Measurements from ENCODE around the gene MEST. TPM values are rescaled to one million over a fixed set of nuclear protein-coding genes. Genes with fewer than 3 reads are reported as not detected.

MEST gene
- total and polyA plus RNA-seq, 10 of the 15 experiments (the other 5 are each of a cell fraction or from before 2014, with no cell fraction given), result 1.0 to 18.2 (median 8.2) TPM

GRCh38 chr7:130505753-130506152 lies 13.9 kb downstream of the MEST start (continued):
- no peak for TF ChIP-seq E4F1 (IDR thresholded peaks at IDR 0.05; ENCODE audit: borderline replicate concordance, partially characterized antibody)
- no peak for TF ChIP-seq PAX8 (IDR thresholded peaks at IDR 0.05)
- TF ChIP-seq NFXL1 (IDR thresholded peaks at IDR 0.05; ENCODE audit: borderline replicate concordance), result no peak
- no peak for TF ChIP-seq TCF7 (IDR thresholded peaks at IDR 0.05; ENCODE audit: borderline replicate concordance)
- no peak for TF ChIP-seq CBX3 (IDR thresholded peaks at IDR 0.05; ENCODE audit: borderline replicate concordance, low read depth)
- no peak for TF ChIP-seq BMI1 (IDR thresholded peaks at IDR 0.05; ENCODE audit: borderline replicate concordance)
- no peak for TF ChIP-seq GATAD2B (conservative IDR thresholded peaks at IDR 0.05; ENCODE audit: low read depth)
- no peak for TF ChIP-seq SUZ12 (IDR thresholded peaks at IDR 0.05; ENCODE audit: unreplicated experiment)
- TF ChIP-seq JUNB (IDR thresholded peaks at IDR 0.05), result no peak

GRCh38 chr7:130506358-130506757 lies 14.5 kb downstream of the MEST start:
- no peak overlapping the region for H3K4me2 ChIP-seq (ENCODE audit: control insufficient read depth, insufficient read depth)
- BruUV-seq (replicated peaks), result no TSS peak
- no peak overlapping the region for H3K9ac ChIP-seq (ENCODE audit: control insufficient read depth, insufficient read depth, low read length)
- POLR2A ChIA-PET, result no interaction called here
- SMC1A ChIA-PET (ENCODE audit: uncharacterized antibody, unreplicated experiment), result no interaction called here
- no peaks in the 10 kb centered on the region for H3K27me3 ChIP-seq (replicated peaks in 1 of 2; ENCODE audit: control insufficient read depth in 2 of 2, insufficient read depth in 2 of 2, low read length in 1 of 2)
- H3K4me3 ChIP-seq, result no peak overlapping the region
- no peak overlapping the region for H2AFZ ChIP-seq (ENCODE audit: control insufficient read depth, low read depth, low read length)
- no peaks in the 10 kb centered on the region for H3K4me1 ChIP-seq (ENCODE audit: control insufficient read depth, insufficient read depth, low read length)
- in situ Hi-C loops (cut with MboI), result no loop called here
- no peaks in the 10 kb centered on the region for H3K9me3 ChIP-seq (replicated peaks; ENCODE audit: control insufficient read depth, insufficient read depth, low read length)
- H3K27ac ChIP-seq (ENCODE audit: control insufficient read depth, insufficient read depth), result no peak overlapping the region
- CTCF ChIA-PET, result interaction anchor here (1.1 kb wide), 1 partner anchor 252 kb away, joined by 4 read pairs; no protein-coding TSS in a partner anchor
- H4K20me1 ChIP-seq (ENCODE audit: control insufficient read depth, insufficient read depth), result no peaks in the 10 kb centered on the region
- H3K36me3 ChIP-seq (ENCODE audit: control insufficient read depth in 2 of 2, insufficient read depth in 2 of 2, low read length in 1 of 2), result no peaks in the 10 kb centered on the region
- FAIRE-seq (no peak), ATAC-seq (no peak), DNase-seq (ENCODE audit: low read depth, low spot score) (no peak)
- no peak for TF ChIP-seq BCLAF1 (IDR thresholded peaks at IDR 0.05)
- no peak for TF ChIP-seq ELK1 (IDR thresholded peaks at IDR 0.05; ENCODE audit: low read depth, low read length)
- TF ChIP-seq TARDBP (IDR thresholded peaks at IDR 0.05; ENCODE audit: borderline replicate concordance), result no peak
- no peak for TF ChIP-seq HDAC6 (IDR thresholded peaks at IDR 0.05; ENCODE audit: unreplicated experiment)
- TF ChIP-seq PML (IDR thresholded peaks at IDR 0.05; ENCODE audit: low read length), result no peak
- no peak for TF ChIP-seq MAX (IDR thresholded peaks at IDR 0.05; ENCODE audit: low read depth, low read length)
- no peak for TF ChIP-seq ESRRA (IDR thresholded peaks at IDR 0.05; ENCODE audit: low read length)
- RAD21 ChIA-PET (ENCODE audit: unreplicated experiment), result no interaction called here
- 99% methylated on average over 3 of the region's 3 CpGs for WGBS (ENCODE audit: insufficient coverage, insufficient replicate concordance, low lambda C conversion rate, missing lambda C conversion rate)
- intact Hi-C loops (cut with micrococcal nuclease; ENCODE audit: unreplicated experiment), result no loop called here
- H3K79me2 ChIP-seq (ENCODE audit: control insufficient read depth, insufficient read depth, low read length), result no peaks in the 10 kb centered on the region

Measured in GM12878 (cell line).